Hematopoietic multipotent progenitor cell treated with erythropoietin and hydrocortisone succinate and interleukin-3 and kit ligand, for 15 days (in vitro differentiated cells): Measurements from ENCODE around the gene RAB11FIP4.
"Not testable (repeated sequence)": the region's sequence is repeated elsewhere in the genome, so short reads cannot be mapped to it uniquely, and the experiment has no call there.

ENCODE experiments used
- DNase-seq: peaks from one replicate; pipeline ENCODE4 v3.0.0-alpha.2; 2015; ENCODE audit warnings: low spot score

RAB11FIP4 gene

DNA sequence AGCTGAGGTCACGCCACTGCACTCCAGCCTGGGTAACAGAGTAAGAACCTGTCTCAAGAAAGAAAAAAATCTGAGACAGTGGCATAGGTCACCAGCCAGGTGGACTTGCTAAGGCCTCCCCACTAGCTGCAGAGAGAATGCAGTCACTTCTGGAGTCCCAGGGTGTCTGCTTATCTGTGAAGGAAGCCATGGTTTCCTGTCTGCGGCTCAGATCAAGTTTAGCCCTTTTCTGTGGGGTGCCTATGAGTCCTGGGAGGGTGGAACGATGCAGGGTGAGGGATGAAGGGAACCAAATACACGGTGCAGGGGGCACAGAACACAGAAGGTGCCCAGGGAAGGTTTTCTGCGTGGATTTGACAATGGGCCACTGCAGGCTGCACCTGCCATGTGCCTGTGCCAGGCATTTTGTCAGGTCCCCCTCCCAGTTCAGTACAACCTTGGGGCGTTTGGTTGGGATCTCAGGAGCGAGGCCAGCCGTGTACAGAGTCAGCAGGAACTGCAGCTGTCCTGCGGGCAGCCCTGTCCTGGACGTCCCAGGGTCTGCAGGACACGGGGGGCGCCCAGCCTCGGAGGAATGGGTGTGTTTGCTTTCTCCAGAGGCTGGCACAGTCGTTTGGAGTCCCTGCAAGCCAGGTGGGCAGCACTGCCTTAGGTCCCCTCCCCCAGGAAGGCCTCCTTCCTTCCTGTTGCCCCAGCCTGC lies 41.8 kb downstream of the RAB11FIP4 start:
- no peak for DNase-seq

DNA sequence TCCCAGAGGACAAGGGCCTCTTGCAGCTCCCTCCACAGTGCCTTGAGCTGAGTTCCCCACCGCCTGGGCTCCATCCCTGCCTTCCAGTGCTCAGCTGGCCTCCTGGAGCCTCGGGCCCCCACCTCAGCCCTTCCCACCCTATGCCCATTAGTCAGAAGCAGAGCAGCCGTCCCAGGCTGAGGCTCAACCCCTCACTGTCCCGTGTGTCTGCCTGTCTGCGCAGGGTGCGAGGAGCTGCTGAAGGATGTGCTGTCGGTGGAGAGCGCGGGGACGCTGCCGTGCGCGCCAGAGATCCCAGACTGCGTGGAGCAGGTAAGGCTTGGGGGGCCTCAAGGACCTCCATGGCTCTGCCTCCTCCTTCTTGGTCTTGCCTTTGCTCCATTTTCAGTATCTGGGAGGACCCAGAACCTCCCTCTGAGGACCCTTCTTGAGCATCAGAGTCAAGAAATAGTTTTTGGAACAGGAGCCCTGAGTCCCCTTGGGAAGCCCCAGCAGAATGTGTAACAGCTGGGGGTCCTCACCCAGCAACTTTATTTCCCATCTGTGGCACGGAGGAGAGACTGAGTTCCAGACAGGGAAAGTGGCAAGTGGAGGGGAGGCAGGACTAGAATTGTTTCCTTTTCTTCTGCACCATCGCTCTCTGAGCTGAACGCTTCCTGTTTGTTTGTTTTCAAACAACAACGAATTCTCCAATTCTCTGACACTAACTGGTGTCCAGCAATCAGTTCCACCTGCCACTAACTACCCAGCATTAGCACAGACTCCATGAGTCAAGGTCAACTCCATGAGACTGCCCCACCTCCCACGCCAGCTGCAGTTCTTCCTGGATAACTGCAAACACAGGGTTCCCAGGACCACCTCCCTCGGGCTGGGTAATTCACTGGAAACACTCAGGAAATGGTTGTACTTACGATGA lies 42.6 kb downstream of the RAB11FIP4 start:
- DNase-seq = no peak

DNA sequence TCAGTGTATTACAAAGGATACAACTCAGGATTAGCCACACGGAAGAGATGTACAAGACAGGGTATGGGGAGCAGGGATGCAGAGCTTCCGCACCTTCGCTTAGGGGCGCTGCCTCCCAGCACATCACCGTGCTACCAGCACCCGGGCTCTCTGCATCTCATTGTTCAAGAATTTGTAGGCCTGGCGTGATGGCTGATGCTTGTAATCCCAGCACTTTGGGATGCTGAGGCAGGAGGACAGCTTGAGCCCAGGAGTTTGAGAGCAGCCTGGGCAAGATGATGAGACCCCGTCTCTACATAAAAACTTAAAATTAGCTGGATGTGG lies 43.2 kb downstream of the RAB11FIP4 start:
- no peak for DNase-seq

DNA sequence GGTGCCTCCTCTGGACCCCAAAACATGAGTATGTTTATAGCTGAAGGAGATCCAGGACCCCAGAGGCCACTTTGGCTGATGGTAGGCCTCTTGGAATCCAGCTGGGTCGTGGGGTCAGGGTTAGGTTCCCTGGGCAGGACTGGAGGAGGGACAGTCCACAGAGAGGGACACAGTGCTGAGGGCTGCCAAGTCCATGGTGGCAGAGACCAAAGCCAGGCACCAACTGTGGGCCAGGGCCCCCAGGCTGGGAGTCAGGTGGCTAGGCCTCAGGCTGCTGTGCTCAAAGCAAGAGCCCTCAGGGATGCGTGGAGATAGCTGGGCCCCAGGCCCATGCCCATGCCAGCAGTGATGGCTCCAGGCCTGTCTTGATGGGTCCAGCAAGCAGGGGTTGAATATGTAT lies 44.1 kb downstream of the RAB11FIP4 start:
- DNase-seq = no peak

DNA sequence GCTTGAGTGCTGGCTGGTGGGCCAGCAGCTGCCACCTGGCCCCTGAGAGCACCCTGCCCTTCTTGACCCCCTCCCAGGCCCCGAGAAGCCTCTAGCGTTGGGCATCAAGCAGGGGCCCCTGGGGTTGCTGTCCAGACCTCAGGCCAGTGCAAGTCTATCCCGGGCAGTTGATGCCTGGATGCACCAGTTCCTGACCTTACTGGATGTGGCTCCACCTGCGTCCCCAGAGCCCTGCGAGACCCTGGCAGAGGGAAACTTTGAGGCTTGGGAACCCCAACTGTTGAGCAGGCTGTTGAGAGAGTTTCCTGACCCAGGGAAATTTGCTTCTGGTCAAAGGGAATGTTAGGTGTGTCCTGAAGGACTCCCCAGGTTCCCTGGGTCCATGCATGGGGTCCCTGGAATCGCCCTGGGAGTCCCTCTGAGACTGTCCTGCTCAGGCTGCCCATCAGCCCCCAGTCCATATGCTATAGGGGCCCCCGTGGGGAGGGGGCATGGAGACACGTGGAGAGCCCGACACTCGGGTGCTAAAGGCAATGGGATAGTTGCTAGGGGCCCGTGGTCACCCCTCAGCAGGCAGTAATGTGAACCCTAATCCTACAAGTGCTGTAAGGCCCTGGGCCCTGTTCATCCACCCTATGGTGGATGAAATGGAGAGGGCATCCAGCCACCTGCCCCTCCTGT lies 46.4 kb downstream of the RAB11FIP4 start:
- no peak for DNase-seq

DNA sequence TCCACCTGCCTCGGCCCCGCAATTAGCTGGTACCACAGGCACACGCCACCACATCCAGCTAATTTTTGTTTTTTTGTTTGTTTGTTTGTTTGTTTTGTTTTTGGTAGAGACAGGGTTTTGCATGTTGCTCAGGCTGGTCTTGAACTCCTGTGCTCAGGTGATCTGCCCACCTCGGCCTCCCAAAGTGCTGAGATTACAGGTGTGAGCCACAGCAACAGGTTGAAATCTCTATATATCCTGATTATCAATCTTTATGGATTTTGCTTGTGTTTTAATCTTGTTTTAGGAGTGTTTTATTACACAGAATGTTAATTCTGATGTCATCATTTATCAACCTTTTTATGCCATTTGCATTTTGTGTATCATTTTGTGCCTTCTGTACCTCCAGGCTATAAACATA lies 48.2 kb downstream of the RAB11FIP4 start:
- no peak for DNase-seq

DNA sequence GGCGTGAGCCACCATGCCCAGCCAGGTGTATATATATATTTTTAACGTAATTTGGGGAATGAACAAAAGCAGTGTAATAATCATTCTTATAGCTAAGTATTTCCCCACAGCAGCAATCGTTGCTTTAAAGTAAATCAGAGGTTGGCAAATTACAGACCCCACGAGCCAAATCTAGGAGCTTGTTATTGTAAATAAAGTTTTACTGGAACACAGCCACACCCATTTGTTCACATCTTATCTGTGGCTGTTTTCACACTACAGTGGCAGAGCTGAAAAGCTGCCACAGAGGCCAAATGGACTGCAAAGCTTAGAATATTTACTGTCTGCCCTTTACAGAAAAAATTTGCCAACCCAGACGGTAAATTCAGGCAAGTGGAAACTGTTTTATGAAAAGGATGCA lies 50.8 kb downstream of the RAB11FIP4 start:
- no peak for DNase-seq

DNA sequence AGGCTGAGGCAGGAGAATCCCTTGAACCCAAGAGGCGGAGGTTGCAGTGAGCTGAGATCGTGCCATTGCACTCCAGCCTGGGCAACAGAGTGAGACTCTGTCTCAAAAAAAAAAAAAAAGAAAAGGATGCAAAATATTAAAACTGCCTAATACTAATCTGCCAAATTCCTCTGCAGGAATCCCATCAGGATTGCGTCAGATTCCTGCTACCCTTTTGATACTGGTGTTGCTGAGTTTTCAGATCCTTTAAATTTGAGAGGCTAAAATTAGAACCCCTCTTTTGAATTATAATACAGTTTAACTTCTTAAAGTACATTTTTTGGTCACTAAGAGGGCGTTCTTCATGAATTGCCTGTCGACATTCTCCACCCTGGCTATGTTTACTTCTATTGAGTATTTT lies 51.4 kb downstream of the RAB11FIP4 start:
- not testable (repeated sequence) for DNase-seq

DNA sequence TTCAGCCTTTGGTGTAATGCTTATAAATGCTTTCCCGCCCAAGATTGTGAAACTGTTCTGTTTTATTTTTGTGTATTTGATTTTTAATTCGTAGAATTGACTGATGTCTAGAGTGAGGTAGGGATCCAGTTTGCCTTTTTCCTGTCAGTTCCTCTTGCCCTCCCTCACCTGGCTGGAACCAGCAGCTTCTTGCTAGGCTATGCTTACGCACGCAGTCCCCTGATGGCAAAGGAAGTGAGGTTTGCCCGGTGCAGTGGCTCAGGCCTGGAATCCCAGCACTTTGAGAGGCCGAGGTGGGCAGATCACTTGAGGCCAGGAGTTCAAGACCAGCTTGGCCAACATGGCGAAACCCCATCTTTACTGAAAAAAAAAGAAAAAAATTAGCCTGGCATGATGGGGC lies 51.9 kb downstream of the RAB11FIP4 start:
- no peak for DNase-seq

DNA sequence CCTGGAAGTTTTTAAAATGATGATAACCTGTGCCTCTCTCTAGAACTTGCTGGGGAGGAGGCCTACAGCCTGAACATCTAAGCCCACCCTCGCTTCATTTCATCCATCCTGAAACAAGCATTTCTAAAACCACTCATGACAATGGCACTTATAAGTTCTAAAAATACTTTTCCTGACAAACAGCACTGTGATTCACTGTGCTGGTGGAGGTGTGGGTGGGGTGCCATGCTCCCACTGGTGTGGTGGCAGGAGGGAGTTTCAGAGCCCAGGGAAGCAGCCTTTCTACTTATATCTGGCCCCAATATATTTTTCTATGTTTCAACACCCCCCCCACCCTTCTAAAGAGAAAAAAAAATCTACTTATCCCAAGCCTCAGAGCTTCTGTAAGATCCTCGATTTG lies 52.6 kb downstream of the RAB11FIP4 start:
- DNase-seq = no peak

DNA sequence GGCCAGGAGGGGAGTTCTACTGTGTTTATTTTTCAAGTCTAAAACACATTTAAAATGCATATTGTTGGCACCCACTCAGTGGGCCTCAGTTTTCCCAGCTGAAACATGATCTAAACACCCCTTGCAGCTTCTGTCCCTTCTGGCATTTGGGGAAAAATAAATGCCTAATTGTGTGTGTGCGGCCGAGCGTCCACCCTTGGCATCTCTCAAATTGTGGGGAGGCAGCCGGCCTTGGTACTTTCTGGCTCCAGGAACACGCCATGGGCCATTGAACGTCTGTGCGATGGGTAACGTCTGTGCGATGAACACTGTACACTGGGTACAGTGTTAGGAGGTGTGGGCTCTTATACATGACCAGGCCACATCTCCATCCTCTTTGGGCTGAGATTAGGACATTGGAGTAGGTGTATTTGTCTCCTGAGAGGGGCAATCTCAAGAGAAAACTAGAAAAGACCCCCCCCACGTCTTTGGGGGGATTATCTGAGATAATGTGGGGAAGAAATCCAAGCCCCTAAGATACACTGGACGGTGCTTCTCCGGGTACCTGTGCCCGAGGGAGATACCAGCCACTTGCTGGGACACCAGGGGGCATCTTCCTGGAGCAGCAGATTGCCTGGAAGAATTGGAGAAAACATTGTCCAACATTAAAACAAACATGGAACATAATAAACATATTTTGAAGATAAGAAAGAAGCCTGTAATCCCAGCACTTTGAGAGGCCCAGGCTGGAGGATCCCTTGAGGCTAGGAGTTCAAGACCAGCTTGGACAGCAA lies 54.9 kb downstream of the RAB11FIP4 start:
- no peak for DNase-seq

DNA sequence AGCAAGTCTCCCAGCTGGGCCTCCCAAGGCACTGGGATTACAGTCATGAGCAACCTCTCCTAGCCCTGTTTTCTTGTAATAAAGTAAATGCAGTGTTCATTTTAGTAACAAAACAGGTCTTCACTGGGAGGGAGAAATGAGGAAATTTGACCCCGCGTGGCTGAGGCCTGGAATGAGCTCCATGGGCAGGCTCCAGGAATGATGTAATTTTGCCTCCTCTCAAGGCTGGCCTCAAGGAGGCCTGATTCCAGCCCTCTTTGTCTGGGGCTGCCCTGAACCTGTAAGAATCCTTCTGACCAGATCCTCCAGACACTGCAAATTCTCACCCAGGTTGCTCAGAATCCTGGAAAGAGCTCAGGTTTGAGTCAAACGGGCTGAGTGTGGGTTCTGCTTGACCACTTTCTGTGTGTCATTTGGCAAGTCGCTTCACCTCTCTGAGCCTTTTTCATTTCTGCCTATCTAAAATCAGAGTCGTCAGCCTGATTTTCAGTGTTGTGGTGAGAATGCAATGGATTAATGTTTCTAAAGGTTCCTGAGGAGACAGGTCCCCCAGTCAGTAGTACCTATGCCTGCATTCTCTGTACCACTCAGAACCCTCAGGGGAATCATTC lies 57.1 kb downstream of the RAB11FIP4 start:
- DNase-seq = no peak

DNA sequence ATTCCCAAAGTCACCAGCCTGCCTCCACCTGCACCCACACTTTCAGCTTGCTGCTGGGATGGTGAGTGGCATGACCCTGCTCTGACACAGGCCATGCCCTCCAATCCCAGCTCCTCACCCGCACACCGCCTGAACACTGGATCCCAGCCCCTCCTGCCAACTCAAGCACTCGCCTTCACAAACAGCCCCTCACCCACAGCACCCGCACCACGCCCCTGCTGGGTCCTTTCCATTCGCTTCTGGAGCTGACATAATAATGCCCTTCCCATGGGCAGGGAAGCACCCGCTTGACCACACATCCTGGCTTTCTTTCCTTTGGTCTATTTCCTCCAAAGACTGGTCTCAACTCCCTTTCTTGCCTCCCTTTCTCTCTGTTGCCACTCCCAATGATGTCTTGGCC lies 57.6 kb downstream of the RAB11FIP4 start:
- DNase-seq = no peak

DNA sequence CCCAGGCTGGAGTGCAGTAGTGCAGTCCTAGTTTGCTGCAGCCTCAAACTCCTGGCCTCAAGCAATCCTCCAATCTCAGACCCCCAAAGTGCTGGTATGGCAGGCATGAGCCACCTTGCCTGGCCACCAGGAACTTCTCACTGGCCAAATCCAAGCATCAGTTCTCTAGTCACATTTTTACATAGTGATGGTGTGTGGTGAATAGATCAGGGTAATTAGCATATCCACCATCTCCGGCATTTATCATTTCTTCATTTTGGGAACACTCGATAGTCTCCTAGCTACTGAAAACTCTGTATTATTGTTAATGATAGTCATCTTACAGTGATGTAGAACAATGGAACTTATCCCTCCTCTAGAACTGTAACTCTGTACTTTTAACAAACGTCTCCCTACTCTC lies 58.3 kb downstream of the RAB11FIP4 start:
- DNase-seq = no peak

DNA sequence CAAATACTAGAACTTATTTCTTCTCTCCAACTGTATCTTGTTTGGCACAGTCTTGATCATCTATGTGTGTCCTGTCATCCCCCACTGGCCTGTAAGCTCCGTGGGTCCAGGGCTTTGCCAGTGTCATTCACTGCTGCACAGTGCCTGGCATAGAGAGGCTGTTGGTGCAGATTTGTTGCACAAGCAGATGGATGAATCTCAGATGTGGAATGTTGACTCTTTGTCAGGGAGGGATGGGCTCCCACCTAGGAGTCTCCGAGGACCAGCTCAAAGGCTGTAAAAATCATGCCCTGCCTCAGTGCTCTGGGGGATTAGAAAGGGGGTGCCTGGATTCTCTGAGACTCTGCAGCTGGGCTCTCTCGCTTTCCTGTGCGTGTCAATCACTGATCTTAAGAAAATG lies 60.6 kb downstream of the RAB11FIP4 start:
- no peak for DNase-seq

DNA sequence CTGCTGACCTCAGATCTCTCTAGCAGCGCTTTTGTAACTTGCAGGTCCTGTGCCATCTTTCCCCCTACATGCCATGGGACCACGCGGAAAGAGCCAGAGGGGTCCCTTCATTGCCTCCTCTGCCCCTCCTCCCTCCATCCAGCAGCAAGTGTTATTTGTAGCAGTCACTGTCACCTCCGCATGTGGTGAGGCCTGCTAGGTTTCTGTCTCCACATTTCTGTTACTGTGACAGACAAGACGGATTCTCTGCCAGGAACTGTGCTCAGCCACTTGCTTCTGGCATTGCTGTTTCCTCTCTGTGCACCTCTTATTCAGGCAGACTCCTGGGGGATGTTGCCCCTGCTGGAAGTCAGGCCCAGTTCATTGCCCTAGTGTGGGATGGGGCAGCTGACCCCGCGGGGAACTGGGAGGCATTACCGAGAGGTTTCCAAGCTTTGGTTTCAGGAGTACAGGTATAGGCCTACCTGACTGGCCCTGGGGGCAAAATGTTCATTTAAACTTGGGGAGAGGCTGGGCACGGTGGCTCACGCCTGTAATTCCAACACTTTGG lies 61.2 kb downstream of the RAB11FIP4 start:
- no peak for DNase-seq

DNA sequence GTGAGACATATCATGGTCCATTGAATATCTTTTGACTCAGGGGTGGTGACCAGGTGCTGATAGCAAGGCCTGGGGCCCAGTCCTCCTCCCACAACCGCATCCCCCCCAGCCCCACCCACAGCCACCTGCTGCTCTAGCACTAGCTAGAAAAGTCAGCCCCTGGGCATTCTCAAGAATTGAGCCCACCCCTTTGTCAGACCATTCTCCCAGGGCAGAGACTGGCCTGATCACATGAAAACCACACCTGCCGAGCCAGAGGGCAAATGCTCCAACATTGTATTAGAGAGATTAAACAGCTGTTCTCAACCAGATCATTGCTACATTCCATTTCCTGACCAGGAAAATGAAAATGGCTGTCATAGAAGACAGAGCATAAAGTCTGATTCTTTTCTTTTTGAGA lies 62.4 kb downstream of the RAB11FIP4 start:
- DNase-seq = no peak

DNA sequence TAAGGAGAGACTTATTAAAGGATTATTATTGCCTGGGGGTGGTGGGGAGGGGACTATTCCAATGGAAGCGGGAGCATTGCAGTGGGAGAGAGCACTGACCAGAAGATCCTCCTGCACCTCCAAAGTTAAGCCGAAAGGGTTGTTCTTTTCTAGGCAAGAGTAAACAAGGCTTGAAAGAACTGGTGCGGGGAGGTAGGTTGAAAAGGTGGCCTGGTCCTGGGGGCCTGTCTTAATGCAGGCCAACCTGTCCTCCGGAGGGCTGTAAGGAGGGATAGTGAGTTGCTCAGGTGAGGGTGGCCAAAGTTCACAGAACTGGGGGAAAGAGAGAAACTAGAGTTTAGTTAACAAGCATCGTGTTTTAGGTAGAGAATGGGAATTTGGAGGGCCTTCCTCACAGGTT lies 65.3 kb downstream of the RAB11FIP4 start:
- no peak for DNase-seq

DNA sequence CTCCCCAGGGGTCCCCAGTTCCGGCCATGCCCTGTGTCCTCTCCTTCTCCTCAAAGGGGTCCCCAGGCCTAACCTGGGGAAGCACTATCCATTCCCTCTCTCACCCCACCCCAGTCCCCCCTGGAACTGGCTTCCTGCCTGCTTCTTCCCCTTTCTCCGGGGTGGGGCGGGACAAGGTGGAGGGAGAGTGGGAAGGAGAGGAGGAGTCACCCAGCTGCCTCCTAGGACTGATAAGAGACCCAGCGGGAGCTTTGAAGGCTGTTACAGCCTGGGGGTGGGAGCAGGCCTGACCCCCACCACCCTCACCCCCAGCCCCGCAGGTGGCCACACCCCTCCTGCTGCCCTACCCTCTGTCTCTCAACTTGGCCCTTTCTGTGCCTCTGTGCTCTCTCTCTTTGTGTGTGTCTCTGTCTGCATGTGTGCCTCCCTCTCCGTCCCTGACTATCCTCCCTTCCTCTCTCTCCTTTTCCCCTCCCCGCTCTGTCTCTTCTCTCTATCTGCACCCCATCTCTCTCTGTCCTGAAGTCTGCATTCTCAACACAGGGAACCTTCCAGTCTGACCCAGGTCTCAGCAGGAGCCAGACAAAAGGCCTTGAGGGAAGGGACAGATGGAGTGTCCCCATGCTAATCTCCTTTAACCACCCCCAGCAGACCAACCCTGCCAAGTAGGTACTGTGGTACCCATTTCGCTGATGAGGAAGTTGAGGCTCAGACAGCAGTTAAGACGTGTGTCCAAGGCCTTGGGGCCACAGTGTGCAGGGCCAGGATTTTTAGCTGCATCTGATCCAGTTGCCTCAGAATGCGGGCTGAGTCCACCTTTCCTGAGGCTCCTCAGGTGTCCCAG lies 66.1 kb downstream of the RAB11FIP4 start:
- DNase-seq = no peak

DNA sequence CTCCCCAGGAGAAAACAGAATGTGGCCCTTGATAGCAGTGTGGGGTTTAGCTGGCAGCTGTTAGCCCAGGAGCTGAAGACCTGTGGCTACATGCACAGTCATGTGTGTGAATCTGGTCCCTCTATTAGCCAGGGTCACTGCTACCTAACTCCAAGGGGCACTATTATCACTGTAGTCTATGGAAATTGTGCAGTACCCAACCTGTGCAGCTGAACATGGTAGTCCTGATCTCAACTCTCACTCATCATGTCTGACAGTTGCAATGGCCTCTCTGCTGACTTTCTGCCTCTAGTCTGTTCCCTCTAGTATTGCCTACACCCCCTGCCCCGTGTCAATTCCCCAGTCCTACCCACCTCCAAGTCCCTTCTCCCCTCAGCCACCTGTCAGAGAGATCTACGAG lies 67.4 kb downstream of the RAB11FIP4 start:
- no peak for DNase-seq

DNA sequence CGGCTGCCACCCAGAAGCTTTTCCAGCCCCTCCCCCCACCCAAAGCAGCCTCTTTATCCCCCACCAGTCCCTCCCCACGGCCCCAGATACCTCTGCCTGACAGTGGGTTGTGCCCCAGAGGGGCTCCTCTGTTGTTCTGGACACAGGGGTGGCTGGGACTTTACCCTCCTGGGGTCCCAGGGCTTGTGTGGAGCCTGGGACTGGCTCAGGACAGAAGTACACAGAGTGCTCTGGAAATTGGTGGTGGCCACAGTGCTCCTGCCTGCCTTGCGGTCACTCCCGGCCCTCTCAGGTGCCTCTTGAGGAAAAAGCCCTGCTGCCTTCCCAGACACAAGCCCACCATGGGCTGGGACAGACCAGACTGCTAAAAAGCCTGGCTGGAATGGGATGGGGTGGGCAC lies 68.2 kb downstream of the RAB11FIP4 start:
- DNase-seq = no peak
